Liver (tissue), 9 donors: ENCODE measurements around the gene LRCOL1. TPM values are rescaled to one million over a fixed set of nuclear protein-coding genes. Genes with fewer than 3 reads are reported as not detected.

Experiments used
- DNase-seq: peaks from one replicate; pipeline ENCODE4 v3.0.0-alpha.2; 2017; ENCODE audit warnings: low spot score
- H3K27ac ChIP-seq, 2 donors: one replicate each; pipeline ENCODE4 v1.7.0; 2013; ENCODE audit warnings: inconsistent platforms in 2 of 2, low read length in 2 of 2, control low read depth in 1 of 2, low read depth in 1 of 2, mild to moderate bottlenecking in 1 of 2
- H3K27me3 ChIP-seq, 4 donors: one replicate each; pipeline versions ENCODE4 v1.6.1 to v1.7.0; 2013; ENCODE audit warnings: low read length in 3 of 4, inconsistent platforms in 1 of 4, mild to moderate bottlenecking in 1 of 4, moderate library complexity in 1 of 4; ENCODE audit not compliant: control insufficient read depth in 4 of 4, insufficient read depth in 4 of 4
- H3K36me3 ChIP-seq, 4 donors: one replicate each; pipeline versions ENCODE4 v1.6.1 to v1.7.0; 2013; ENCODE audit warnings: low read length in 3 of 4, mild to moderate bottlenecking in 3 of 4, low read depth in 1 of 4, moderate library complexity in 1 of 4; ENCODE audit not compliant: control insufficient read depth in 4 of 4, insufficient read depth in 3 of 4
- H3K4me1 ChIP-seq, 4 donors: one replicate each; pipeline versions ENCODE4 v1.6.1 to v1.7.0; 2013; ENCODE audit warnings: low read length in 3 of 4, mild to moderate bottlenecking in 3 of 4, moderate library complexity in 1 of 4; ENCODE audit not compliant: control insufficient read depth in 4 of 4, insufficient read depth in 4 of 4
- H3K4me3 ChIP-seq, 3 donors: one replicate each; pipeline versions ENCODE4 v1.6.1 to v1.7.0; 2013; ENCODE audit warnings: low read length in 3 of 3, control low read depth in 1 of 3, low read depth in 1 of 3, mild to moderate bottlenecking in 1 of 3
- H3K9ac ChIP-seq, 2 donors: one replicate each; pipeline ENCODE4 v1.7.0; 2013; ENCODE audit warnings: low read length in 2 of 2, mild to moderate bottlenecking in 2 of 2, moderate library complexity in 2 of 2, control low read depth in 1 of 2, low read depth in 1 of 2
- H3K9me3 ChIP-seq, 4 donors: one replicate each; pipeline versions ENCODE4 v1.6.1 to v1.7.0; 2013; ENCODE audit warnings: low read length in 3 of 4; ENCODE audit not compliant: control insufficient read depth in 4 of 4
- EGR1 ChIP-seq, 2 donors: IDR thresholded peaks; 2 replicates each; pipeline ENCODE4 v1.6.1; 2016 to 2018; ENCODE audit warnings: antibody characterized with exemption in 2 of 2, low read depth in 2 of 2
- FOXA1 ChIP-seq: IDR thresholded peaks from 2 replicates; pipeline ENCODE4 v1.6.1; 2016; ENCODE audit warnings: antibody characterized with exemption
- HNF4A ChIP-seq, 2 donors: conservative IDR thresholded peaks; 2 replicates each; pipeline ENCODE4 v1.6.1; 2016; ENCODE audit warnings: antibody characterized with exemption in 2 of 2, mild to moderate bottlenecking in 2 of 2
- JUND ChIP-seq, 2 donors: IDR thresholded peaks; 2 replicates each; pipeline ENCODE4 v1.6.1; 2016; ENCODE audit warnings: antibody characterized with exemption in 2 of 2
- RAD21 ChIP-seq, 2 donors: IDR thresholded peaks; 2 replicates each; pipeline ENCODE4 v1.6.1; 2016; ENCODE audit warnings: antibody characterized with exemption in 2 of 2, mild to moderate bottlenecking in 2 of 2
- RXRA ChIP-seq, 2 donors: IDR thresholded peaks; 2 replicates each; pipeline ENCODE4 v1.6.1; 2017 to 2018; ENCODE audit warnings: antibody characterized with exemption in 2 of 2, mild to moderate bottlenecking in 1 of 2
- WGBS: extraction: QIAGEN DNeasy Blood & Tissue Kit; methylation state at CpG from one replicate; pipeline ENCODE4 v1.1.7; 2013; 5-methylcytosine and 5-hydroxymethylcytosine counted together
- polyA plus RNA-seq, 2 donors: library from polyadenylated mRNA; stranded (reverse) in 1 of 2; unstranded in 1 of 2; fragments of 200-250 nt in 1 of 2; fragments of >200 nt in 1 of 2; fragmentation: Nextera tagmentation in 1 of 2; extraction: Ambion mirVana in 1 of 2; gene quantifications; one replicate each; pipeline versions ENCODE4 v1.2.1 to v1.2.3, GENCODE V29; 2013 to 2015
- total RNA-seq, 2 donors: library from RNA; depleted of rRNA; stranded (reverse); fragments of >200 nt; gene quantifications; one replicate each; pipeline ENCODE4 v1.2.3, GENCODE V29; 2014
- TF ChIP-seq, protein P1 (sequence below): IDR thresholded peaks from 2 replicates; pipeline ENCODE4 v1.6.1; 2016; ENCODE audit warnings: antibody characterized with exemption, mild to moderate bottlenecking
- TF ChIP-seq, protein P2 (sequence below): fragments of 150-350 bp; IDR thresholded peaks from 2 replicates; pipeline ENCODE4 v1.5.1; 2017; ENCODE audit warnings: improper control_type of control experiment, low read depth, low read length; ENCODE audit not compliant: missing input control
- TF ChIP-seq, protein P3 (sequence below): IDR thresholded peaks from 2 replicates; pipeline ENCODE4 v1.6.1; 2016; ENCODE audit warnings: antibody characterized with exemption
- TF ChIP-seq, protein P4 (sequence below): IDR thresholded peaks from 2 replicates; pipeline ENCODE4 v1.6.1; 2016; ENCODE audit warnings: antibody characterized with exemption
- donor health status: healthy.
- donor health status: healthy.
- donor health status: healthy.
- donor health status: healthy.
- donor health status: healthy.

The LRCOL1 gene
- total and polyA plus RNA-seq, 4 donors, result 2.6 to 40.7 (median 5.9) TPM; not detected in 1

DNA sequence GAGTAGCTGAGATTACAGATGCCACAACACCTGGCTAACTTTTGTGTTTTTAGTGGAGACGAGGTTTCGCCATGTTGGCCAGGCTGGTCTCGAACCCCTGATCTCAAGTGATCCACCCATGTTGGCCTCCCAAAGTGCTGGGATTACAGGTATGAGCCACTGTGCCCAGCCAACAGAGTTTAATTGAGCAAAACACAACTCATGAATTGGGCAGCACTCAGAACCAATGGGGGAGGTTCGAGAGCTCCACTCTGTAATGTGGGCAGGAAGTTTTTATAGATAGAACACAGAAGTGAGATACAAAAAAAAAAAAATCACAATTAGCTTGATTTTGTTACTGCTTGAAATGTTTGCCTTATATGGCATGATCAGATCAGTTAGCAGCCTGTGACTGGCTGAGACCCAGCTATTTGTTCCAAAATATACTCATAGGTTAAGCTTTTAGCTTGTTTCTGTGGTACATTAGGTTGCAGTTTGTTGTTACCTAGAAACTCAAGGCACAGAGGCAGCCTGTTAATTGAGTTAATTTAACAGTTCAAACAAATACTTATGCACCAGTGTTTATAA is 6.8 kb upstream of the LRCOL1 start:
- Histone ChIP-seq H3K9ac (no peak overlapping the region), H3K27ac (no peak overlapping the region), H3K4me3 (no peak overlapping the region), H3K9me3 (peaks cover 0 to 5% (median 1%) of the 10 kb centered on the region in 4 donors), H3K4me1 (peaks cover 4 to 10% (median 8%) of the 10 kb centered on the region in 4 donors), H3K36me3 (no peaks in the 10 kb centered on the region), H3K27me3 (peaks cover 0 to 6% (median 0%) of the 10 kb centered on the region in 4 donors)
- WGBS, result 81% methylated on average over 4 of the region's 4 CpGs
- no peak for DNase-seq
- no peak for TF ChIP-seq JUND (IDR thresholded peaks at IDR 0.05)

DNA sequence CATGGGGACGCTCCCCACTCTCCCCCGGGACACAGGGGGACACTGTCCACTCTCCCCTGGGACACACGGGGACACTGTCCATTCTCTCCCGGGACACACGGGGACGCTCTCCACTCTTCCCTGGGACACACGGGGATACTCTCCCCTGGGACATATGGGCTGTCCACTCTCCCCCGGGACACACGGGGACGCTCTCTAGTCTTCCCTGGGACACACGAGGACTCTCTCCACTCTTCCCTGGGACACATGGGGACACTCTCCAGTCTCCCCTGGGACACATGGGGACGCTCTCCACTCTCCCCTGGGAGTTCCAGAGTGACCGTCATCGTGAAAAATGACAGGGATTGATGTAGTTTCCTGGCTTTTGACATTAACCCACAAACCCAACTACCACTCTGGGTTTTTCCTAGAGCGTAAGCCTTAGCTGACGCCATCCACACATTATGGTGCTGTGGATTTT is 5.2 kb upstream of the LRCOL1 start:
- Histone ChIP-seq H3K4me3 (no peak overlapping the region), H3K4me1 (peaks cover 4 to 10% (median 8%) of the 10 kb centered on the region in 4 donors), H3K36me3 (no peaks in the 10 kb centered on the region), H3K9ac (no peak overlapping the region), H3K9me3 (peaks cover 0 to 5% (median 1%) of the 10 kb centered on the region in 4 donors), H3K27ac (no peak overlapping the region), H3K27me3 (peaks cover 0 to 6% (median 0%) of the 10 kb centered on the region in 4 donors)
- 81% methylated on average over 16 of the region's 16 CpGs for WGBS
- no peak for DNase-seq
- TF ChIP-seq, protein P1, sequence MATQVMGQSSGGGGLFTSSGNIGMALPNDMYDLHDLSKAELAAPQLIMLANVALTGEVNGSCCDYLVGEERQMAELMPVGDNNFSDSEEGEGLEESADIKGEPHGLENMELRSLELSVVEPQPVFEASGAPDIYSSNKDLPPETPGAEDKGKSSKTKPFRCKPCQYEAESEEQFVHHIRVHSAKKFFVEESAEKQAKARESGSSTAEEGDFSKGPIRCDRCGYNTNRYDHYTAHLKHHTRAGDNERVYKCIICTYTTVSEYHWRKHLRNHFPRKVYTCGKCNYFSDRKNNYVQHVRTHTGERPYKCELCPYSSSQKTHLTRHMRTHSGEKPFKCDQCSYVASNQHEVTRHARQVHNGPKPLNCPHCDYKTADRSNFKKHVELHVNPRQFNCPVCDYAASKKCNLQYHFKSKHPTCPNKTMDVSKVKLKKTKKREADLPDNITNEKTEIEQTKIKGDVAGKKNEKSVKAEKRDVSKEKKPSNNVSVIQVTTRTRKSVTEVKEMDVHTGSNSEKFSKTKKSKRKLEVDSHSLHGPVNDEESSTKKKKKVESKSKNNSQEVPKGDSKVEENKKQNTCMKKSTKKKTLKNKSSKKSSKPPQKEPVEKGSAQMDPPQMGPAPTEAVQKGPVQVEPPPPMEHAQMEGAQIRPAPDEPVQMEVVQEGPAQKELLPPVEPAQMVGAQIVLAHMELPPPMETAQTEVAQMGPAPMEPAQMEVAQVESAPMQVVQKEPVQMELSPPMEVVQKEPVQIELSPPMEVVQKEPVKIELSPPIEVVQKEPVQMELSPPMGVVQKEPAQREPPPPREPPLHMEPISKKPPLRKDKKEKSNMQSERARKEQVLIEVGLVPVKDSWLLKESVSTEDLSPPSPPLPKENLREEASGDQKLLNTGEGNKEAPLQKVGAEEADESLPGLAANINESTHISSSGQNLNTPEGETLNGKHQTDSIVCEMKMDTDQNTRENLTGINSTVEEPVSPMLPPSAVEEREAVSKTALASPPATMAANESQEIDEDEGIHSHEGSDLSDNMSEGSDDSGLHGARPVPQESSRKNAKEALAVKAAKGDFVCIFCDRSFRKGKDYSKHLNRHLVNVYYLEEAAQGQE, result no peak
- no peak for TF ChIP-seq EGR1 (IDR thresholded peaks at IDR 0.05; ENCODE audit: low read depth in 2 of 2)
- TF ChIP-seq FOXA1, result no peak
- TF ChIP-seq RXRA (IDR thresholded peaks at IDR 0.05), result no peak
- TF ChIP-seq RAD21 (IDR thresholded peaks at IDR 0.05), result no peak
- TF ChIP-seq, protein P2, sequence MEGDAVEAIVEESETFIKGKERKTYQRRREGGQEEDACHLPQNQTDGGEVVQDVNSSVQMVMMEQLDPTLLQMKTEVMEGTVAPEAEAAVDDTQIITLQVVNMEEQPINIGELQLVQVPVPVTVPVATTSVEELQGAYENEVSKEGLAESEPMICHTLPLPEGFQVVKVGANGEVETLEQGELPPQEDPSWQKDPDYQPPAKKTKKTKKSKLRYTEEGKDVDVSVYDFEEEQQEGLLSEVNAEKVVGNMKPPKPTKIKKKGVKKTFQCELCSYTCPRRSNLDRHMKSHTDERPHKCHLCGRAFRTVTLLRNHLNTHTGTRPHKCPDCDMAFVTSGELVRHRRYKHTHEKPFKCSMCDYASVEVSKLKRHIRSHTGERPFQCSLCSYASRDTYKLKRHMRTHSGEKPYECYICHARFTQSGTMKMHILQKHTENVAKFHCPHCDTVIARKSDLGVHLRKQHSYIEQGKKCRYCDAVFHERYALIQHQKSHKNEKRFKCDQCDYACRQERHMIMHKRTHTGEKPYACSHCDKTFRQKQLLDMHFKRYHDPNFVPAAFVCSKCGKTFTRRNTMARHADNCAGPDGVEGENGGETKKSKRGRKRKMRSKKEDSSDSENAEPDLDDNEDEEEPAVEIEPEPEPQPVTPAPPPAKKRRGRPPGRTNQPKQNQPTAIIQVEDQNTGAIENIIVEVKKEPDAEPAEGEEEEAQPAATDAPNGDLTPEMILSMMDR, result no peak
- TF ChIP-seq, protein P3, sequence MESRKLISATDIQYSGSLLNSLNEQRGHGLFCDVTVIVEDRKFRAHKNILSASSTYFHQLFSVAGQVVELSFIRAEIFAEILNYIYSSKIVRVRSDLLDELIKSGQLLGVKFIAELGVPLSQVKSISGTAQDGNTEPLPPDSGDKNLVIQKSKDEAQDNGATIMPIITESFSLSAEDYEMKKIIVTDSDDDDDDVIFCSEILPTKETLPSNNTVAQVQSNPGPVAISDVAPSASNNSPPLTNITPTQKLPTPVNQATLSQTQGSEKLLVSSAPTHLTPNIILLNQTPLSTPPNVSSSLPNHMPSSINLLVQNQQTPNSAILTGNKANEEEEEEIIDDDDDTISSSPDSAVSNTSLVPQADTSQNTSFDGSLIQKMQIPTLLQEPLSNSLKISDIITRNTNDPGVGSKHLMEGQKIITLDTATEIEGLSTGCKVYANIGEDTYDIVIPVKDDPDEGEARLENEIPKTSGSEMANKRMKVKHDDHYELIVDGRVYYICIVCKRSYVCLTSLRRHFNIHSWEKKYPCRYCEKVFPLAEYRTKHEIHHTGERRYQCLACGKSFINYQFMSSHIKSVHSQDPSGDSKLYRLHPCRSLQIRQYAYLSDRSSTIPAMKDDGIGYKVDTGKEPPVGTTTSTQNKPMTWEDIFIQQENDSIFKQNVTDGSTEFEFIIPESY, result no peak
- TF ChIP-seq HNF4A (conservative IDR thresholded peaks at IDR 0.05), result no peak
- TF ChIP-seq, protein P4, sequence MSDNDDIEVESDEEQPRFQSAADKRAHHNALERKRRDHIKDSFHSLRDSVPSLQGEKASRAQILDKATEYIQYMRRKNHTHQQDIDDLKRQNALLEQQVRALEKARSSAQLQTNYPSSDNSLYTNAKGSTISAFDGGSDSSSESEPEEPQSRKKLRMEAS, result no peak
